MM.1S (cell line): ENCODE measurements around the gene MSL2.

Experiments used
- DNase-seq: peaks from one replicate; pipeline ENCODE4 v3.0.0-alpha.2; 2015
- H2AFZ ChIP-seq: fragments of 300-600 bp; sonication (generic); 2 replicates; pipeline ENCODE4 v1.6.0; 2016; ENCODE audit warnings: antibody characterized with exemption, low read length
- H3F3A ChIP-seq: fragments of 300-600 bp; sonication (generic); 2 replicates; pipeline ENCODE4 v1.6.1; 2016; ENCODE audit warnings: mild to moderate bottlenecking, antibody characterized with exemption, low read length, moderate library complexity, mixed read lengths; ENCODE audit not compliant: insufficient read depth
- H3K27ac ChIP-seq: fragments of 300-600 bp; sonication (generic); 2 replicates; pipeline ENCODE4 v1.5.1; 2016; ENCODE audit warnings: mild to moderate bottlenecking, low read length
- H3K27me3 ChIP-seq: fragments of 300-600 bp; sonication (generic); replicated peaks from 2 replicates; pipeline ENCODE4 v1.6.0; 2016; ENCODE audit warnings: low read length; ENCODE audit not compliant: insufficient read depth
- H3K36me3 ChIP-seq: fragments of 300-600 bp; sonication (generic); replicated peaks from 2 replicates; pipeline ENCODE4 v1.6.1; 2016; ENCODE audit warnings: mild to moderate bottlenecking, low read length, mixed read lengths; ENCODE audit not compliant: insufficient read depth
- H3K4me1 ChIP-seq: fragments of 300-600 bp; sonication (generic); 2 replicates; pipeline ENCODE4 v1.6.1; 2016; ENCODE audit warnings: low read length, mixed read lengths
- H3K4me2 ChIP-seq: fragments of 300-600 bp; sonication (generic); 2 replicates; pipeline ENCODE4 v1.6.0; 2016; ENCODE audit warnings: low read depth, low read length
- H3K4me3 ChIP-seq: fragments of 300-600 bp; sonication (generic); 2 replicates; pipeline ENCODE4 v1.5.1; 2016; ENCODE audit warnings: low read length, mixed read lengths
- H3K79me2 ChIP-seq: fragments of 300-600 bp; sonication (generic); 2 replicates; pipeline ENCODE4 v1.6.1; 2016; ENCODE audit warnings: mixed run types, low read length, mixed read lengths
- H3K9ac ChIP-seq: fragments of 300-600 bp; sonication (generic); 2 replicates; pipeline ENCODE4 v1.6.1; 2016; ENCODE audit warnings: low read length, mixed read lengths
- H3K9me2 ChIP-seq: fragments of 300-600 bp; sonication (generic); replicated peaks from 2 replicates; pipeline ENCODE4 v1.6.1; 2016; ENCODE audit warnings: mild to moderate bottlenecking, low read length, mixed read lengths; ENCODE audit not compliant: insufficient read depth
- H3K9me3 ChIP-seq: fragments of 300-600 bp; sonication (generic); replicated peaks from 2 replicates; pipeline ENCODE4 v1.6.1; 2016; ENCODE audit warnings: mild to moderate bottlenecking, low read length, mixed read lengths; ENCODE audit not compliant: insufficient read depth
- H4K20me1 ChIP-seq: fragments of 300-600 bp; sonication (generic); 2 replicates; pipeline ENCODE4 v1.6.1; 2016; ENCODE audit warnings: mild to moderate bottlenecking, low read length, moderate library complexity, mixed read lengths; ENCODE audit not compliant: insufficient read depth
- CTCF ChIP-seq: fragments of 300-600 bp; sonication (generic); IDR thresholded peaks from 2 replicates; pipeline ENCODE4 v1.5.1; 2016; ENCODE audit warnings: antibody characterized with exemption, low read length, mixed read lengths
- EZH2 ChIP-seq: fragments of 300-600 bp; sonication (generic); optimal IDR thresholded peaks from 2 replicates; pipeline ENCODE3; 2017; ENCODE audit warnings: low read depth, mild to moderate bottlenecking, antibody characterized with exemption, low read length, mixed read lengths
- EZH2phosphoT487 ChIP-seq: fragments of 300-600 bp; sonication (generic); IDR thresholded peaks from 2 replicates; pipeline ENCODE4 v1.6.1; 2018; ENCODE audit warnings: antibody characterized with exemption, low read length

MSL2 gene

DNA sequence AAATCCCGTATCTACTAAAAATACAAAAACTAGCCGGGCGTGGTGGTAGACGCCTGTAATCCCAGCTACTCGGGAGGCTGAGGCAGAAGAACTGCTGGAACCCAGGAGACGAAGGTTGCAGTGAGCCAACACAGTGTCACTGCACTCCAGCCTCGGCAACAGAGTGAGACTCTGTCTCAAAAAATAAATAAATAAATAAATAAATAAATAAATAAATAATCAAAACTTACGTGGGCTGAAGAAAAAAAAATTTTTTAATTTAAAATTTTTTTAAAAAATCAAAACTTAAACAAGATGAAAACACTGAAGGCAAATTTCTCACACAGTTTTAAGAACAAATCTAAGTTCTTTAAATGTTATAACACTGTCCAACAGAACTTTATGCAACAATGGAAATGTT is 14.4 kb downstream of the MSL2 start:
- H3K27ac ChIP-seq: no peak overlapping the region
- H3K27me3 ChIP-seq: no peaks in the 10 kb centered on the region
- no peak overlapping the region for H3K4me3 ChIP-seq
- no peaks in the 10 kb centered on the region for H3K9me2 ChIP-seq
- TF ChIP-seq CTCF (no peak), EZH2 (no peak), EZH2phosphoT487 (no peak)
- H3K4me1 ChIP-seq: peaks cover 6% of the 10 kb centered on the region; the same call in 1 of the 2 replicates
- no peaks in the 10 kb centered on the region for H3K9me3 ChIP-seq
- H3K9ac ChIP-seq: no peak overlapping the region
- no peak for DNase-seq
- peaks cover 100% of the 10 kb centered on the region for H3K79me2 ChIP-seq
- H2AFZ ChIP-seq: no peak overlapping the region
- no peaks in the 10 kb centered on the region for H3F3A ChIP-seq
- H4K20me1 ChIP-seq: peaks cover 93% of the 10 kb centered on the region
- no peaks in the 10 kb centered on the region for H3K36me3 ChIP-seq
- no peak overlapping the region for H3K4me2 ChIP-seq

- Histone ChIP-seq H3K4me1 (no peaks in the 10 kb centered on the region), H3K27me3 (no peaks in the 10 kb centered on the region), H3K27ac (no peak overlapping the region), H2AFZ (no peak overlapping the region), H4K20me1 (peaks cover 94% of the 10 kb centered on the region), H3K4me3 (no peak overlapping the region), H3K9me2 (no peaks in the 10 kb centered on the region), H3F3A (no peaks in the 10 kb centered on the region), H3K36me3 (no peaks in the 10 kb centered on the region), H3K9ac (no peak overlapping the region), H3K9me3 (no peaks in the 10 kb centered on the region), H3K4me2 (no peak overlapping the region), H3K79me2 (peaks cover 100% of the 10 kb centered on the region)
- no peak for TF ChIP-seq CTCF
- TF ChIP-seq EZH2: no peak
- no peak for TF ChIP-seq EZH2phosphoT487
- no peak for DNase-seq
These were observed 18.3 kb downstream of the MSL2 start for GRCh38 chr3:136177876-136178275.

DNA sequence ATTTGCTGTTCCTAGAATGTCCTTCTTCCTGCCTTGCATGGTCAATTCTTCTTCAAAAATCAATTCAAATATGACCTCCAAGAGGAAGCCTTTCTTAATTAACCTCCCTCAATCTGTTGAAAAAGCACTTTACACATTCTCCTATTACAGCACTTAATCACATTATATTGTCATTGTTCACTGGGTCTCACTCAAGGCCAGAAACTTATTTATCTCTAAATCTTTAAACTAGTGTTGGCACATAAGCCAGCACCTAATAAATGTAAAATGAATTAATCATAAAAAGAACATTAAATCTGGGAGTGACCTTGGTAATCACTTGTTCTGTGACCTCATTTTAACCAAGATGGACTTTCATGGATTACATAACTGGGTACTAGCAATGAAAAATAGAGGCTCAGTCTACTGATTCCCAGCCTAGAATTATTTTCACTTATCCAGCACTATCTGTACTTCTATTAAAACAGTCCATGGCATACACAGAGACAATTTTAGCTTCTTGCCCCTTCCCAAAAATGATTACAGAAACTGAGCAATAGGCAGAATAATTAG is 22.1 kb downstream of the MSL2 start:
- no peak overlapping the region for H3K9ac ChIP-seq
- no peaks in the 10 kb centered on the region for H3F3A ChIP-seq
- H3K4me3 ChIP-seq: no peak overlapping the region
- H3K9me3 ChIP-seq: no peaks in the 10 kb centered on the region
- no peak overlapping the region for H3K4me2 ChIP-seq
- no peaks in the 10 kb centered on the region for H3K27me3 ChIP-seq
- H3K36me3 ChIP-seq: no peaks in the 10 kb centered on the region
- H3K27ac ChIP-seq: no peak overlapping the region
- no peak for DNase-seq
- H4K20me1 ChIP-seq: peaks cover 83% of the 10 kb centered on the region
- peaks cover 100% of the 10 kb centered on the region for H3K79me2 ChIP-seq
- H3K9me2 ChIP-seq: no peaks in the 10 kb centered on the region
- no peak overlapping the region for H2AFZ ChIP-seq
- no peaks in the 10 kb centered on the region for H3K4me1 ChIP-seq
- TF ChIP-seq EZH2: no peak
- TF ChIP-seq EZH2phosphoT487: no peak
- no peak for TF ChIP-seq CTCF
